ENCODE results near the gene TRNP1.
A peak's percentile ranks its signal among the peaks of the same experiment; 100 is the strongest.

Gene TRNP1

DNA sequence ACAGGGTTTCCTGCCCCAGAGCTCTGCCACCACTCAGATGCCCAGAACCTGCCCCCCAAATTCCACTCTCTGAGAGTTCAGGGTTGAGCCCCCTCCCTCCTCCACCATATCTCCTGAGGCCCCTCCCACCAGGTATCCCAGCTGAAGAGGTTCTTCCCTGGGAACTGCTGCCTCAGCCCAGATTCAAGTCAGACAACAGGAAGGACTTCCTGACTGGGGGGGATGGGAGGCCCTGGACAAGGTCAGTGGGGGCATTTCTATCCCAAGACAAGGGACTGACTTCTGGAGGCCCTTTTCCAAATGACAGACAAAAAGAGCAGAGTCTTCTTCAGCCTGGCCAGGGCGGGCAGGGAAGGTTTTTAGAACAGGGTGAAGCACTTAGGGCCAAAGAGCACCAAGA lies 43.2 kb downstream of the TRNP1 start:
- H3K9ac ChIP-seq (ENCODE audit: low read length) = no peak overlapping the region
- H3K4me3 ChIP-seq (ENCODE audit: low read depth in 1 of 2, low read length in 2 of 2) = no peak overlapping the region
- no peaks in the 10 kb centered on the region for H3K36me3 ChIP-seq (ENCODE audit: insufficient read depth, low read length)
- no peaks in the 10 kb centered on the region for H3K9me3 ChIP-seq (ENCODE audit: low read length)
- no peak overlapping the region for H3K27ac ChIP-seq (ENCODE audit: low read depth, low read length)
- peaks cover 5% of the 10 kb centered on the region for H3K4me1 ChIP-seq (ENCODE audit: insufficient read depth, low read length)
- H3K27me3 ChIP-seq (ENCODE audit: control insufficient read depth in 1 of 2, insufficient read depth in 2 of 2, low read length in 2 of 2) = no peaks in the 10 kb centered on the region

DNA sequence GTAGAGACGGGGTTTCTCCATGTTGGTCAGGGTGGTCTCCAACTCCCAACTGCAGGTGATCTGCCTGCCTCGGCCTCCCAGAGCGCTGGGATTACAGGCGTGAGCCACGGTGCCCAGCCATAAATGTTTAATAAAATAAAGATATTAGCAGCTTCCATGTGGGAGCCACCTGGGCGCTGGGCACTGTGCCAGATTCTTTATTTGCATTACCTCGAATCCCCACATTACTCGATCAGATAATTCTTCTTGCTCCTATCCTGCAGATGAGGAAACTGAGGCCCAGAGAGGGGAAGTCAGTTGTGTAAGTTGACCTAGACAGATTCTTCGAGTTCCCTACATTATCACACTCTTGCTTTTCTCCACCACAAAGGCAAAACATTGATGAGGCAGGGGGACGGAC lies 44.0 kb downstream of the TRNP1 start:
- no peaks in the 10 kb centered on the region for H3K36me3 ChIP-seq (ENCODE audit: insufficient read depth, low read length)
- H3K9ac ChIP-seq (ENCODE audit: low read length) = no peak overlapping the region
- no peak overlapping the region for H3K4me3 ChIP-seq (ENCODE audit: low read depth in 1 of 2, low read length in 2 of 2)
- H3K9me3 ChIP-seq (ENCODE audit: low read length) = no peaks in the 10 kb centered on the region
- H3K4me1 ChIP-seq (ENCODE audit: insufficient read depth, low read length) = no peaks in the 10 kb centered on the region
- H3K27ac ChIP-seq (ENCODE audit: low read depth, low read length) = no peak overlapping the region
- H3K27me3 ChIP-seq (ENCODE audit: control insufficient read depth in 1 of 2, insufficient read depth in 2 of 2, low read length in 2 of 2) = no peaks in the 10 kb centered on the region

DNA sequence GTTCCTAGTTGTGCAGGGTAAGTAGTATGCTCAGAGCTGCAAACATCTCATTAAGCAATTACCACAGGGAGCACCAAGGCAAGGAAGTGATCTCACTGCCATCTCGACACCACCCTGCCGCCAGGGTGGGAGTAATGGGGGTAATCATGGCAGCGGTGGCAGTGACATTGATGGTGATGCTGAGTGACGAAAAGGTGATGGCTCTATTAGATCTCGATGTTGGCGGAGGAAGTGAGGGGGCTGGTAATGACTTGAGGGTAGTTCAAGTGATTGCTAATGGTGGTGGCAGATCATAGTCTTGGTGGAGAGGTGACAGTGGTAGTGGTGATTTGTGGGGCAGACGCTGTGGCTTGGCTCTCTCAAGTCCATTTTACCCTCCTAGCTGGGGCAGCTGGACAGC lies 44.5 kb downstream of the TRNP1 start:
- H3K4me1 ChIP-seq (ENCODE audit: insufficient read depth, low read length) = no peaks in the 10 kb centered on the region
- no peaks in the 10 kb centered on the region for H3K27me3 ChIP-seq (ENCODE audit: control insufficient read depth in 1 of 2, insufficient read depth in 2 of 2, low read length in 2 of 2)
- H3K9ac ChIP-seq (ENCODE audit: low read length) = no peak overlapping the region
- H3K9me3 ChIP-seq (ENCODE audit: low read length) = no peaks in the 10 kb centered on the region
- no peak overlapping the region for H3K4me3 ChIP-seq (ENCODE audit: low read depth in 1 of 2, low read length in 2 of 2)
- no peak overlapping the region for H3K27ac ChIP-seq (ENCODE audit: low read depth, low read length)
- H3K36me3 ChIP-seq (ENCODE audit: insufficient read depth, low read length) = no peaks in the 10 kb centered on the region

DNA sequence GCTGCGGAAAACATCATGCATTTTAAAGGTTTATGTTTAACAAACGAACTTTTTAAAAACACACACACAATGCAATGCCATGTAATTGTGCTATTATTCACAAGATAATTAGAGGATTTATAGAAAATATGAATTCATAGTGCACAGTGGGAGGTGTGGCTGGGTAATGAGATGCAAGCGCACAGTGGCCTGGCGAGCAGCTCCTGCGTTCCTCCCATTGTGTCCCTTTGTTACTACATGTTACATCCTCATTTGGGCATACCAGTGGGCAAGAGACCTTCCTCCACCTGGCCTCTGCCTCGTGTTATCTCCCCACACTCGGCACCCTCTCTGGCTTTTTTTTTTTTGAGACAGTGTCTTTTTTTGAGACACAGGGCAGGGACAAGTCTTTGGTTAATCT lies 49.2 kb downstream of the TRNP1 start:
- H3K4me3 ChIP-seq (ENCODE audit: low read depth in 1 of 2, low read length in 2 of 2) = no peak overlapping the region
- H3K4me1 ChIP-seq (ENCODE audit: insufficient read depth, low read length) = peaks cover 15% of the 10 kb centered on the region
- H3K36me3 ChIP-seq (ENCODE audit: insufficient read depth, low read length) = no peaks in the 10 kb centered on the region
- no peak overlapping the region for H3K9ac ChIP-seq (ENCODE audit: low read length)
- H3K9me3 ChIP-seq (ENCODE audit: low read length) = no peaks in the 10 kb centered on the region
- no peak overlapping the region for H3K27ac ChIP-seq (ENCODE audit: low read depth, low read length)
- no peaks in the 10 kb centered on the region for H3K27me3 ChIP-seq (ENCODE audit: control insufficient read depth in 1 of 2, insufficient read depth in 2 of 2, low read length in 2 of 2)

DNA sequence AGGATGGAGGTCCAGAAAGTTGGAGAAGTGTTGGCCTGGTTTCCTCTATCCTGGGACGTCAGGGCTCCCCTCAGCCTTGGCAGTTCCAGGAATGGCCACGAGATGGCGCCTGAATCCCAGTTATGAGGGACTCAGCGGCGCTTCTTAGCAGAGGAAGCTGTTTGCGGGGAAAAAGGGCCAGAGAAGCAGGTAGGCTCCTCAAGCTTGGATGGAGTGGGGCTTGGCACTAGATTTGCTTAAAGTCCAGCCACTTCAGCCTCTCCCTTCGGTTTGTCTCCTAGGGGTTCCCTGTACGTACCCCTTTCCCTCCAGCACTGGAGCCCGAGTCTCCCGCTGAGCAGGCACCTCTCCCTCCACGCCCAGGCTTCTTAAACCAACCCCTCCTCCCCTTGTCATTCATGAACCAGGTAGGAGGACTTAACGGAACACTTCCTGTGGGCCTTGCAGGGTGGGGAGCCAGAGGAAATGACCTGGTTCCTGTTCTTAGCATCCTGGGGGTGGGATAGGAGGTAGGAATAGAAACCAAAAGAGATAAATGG lies 51.2 kb downstream of the TRNP1 start:
- H3K27ac ChIP-seq (ENCODE audit: low read depth, low read length) = no peak overlapping the region

DNA sequence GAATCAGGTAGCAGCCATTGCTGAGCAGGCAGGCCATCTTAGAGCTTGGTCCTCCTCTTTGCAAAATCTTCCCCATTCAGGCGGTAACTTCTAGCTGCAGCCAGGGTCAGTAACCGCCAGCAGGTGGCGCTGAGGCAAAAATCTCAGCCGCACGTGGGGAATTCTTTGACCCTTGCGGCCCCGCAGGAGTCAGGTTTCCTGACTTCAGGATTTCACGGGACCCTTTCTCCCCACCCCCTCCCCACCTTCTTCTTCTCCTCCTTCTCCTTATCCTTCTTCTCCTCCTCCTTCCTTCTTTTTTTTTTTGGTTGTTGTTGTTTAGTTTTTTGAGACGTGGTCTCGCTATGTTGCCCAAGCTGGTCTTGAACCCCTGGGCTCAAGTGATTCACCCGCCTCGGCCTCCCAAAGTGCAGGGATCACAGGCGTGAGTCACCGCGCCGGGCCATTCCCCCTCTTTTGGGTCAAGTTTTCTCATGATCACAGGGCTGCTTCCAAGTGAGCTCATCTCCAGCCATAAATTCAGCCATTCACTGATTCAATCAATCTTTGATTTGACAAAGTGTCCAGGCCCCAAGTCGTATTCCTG lies 52.6 kb downstream of the TRNP1 start:
- H3K27ac ChIP-seq (ENCODE audit: low read depth, low read length) = no peak overlapping the region
- H3K27me3 ChIP-seq (ENCODE audit: control insufficient read depth in 1 of 2, insufficient read depth in 2 of 2, low read length in 2 of 2) = no peaks in the 10 kb centered on the region
- no peaks in the 10 kb centered on the region for H3K9me3 ChIP-seq (ENCODE audit: low read length)
- H3K36me3 ChIP-seq (ENCODE audit: insufficient read depth, low read length) = no peaks in the 10 kb centered on the region
- H3K4me1 ChIP-seq (ENCODE audit: insufficient read depth, low read length) = peaks cover 15% of the 10 kb centered on the region
- no peak overlapping the region for H3K4me3 ChIP-seq (ENCODE audit: low read depth in 1 of 2, low read length in 2 of 2)
- no peak overlapping the region for H3K9ac ChIP-seq (ENCODE audit: low read length)

More for the DNA sequence above, 51.2 kb downstream of the TRNP1 start:
- no peak overlapping the region for H3K9ac ChIP-seq (ENCODE audit: low read length)
- H3K4me3 ChIP-seq (ENCODE audit: low read depth in 1 of 2, low read length in 2 of 2) = peak overlapping the region in 1 of 2 donors; percentile 51
- no peaks in the 10 kb centered on the region for H3K9me3 ChIP-seq (ENCODE audit: low read length)
- H3K27me3 ChIP-seq (ENCODE audit: control insufficient read depth in 1 of 2, insufficient read depth in 2 of 2, low read length in 2 of 2) = no peaks in the 10 kb centered on the region
- H3K4me1 ChIP-seq (ENCODE audit: insufficient read depth, low read length) = peaks cover 15% of the 10 kb centered on the region
- H3K36me3 ChIP-seq (ENCODE audit: insufficient read depth, low read length) = no peaks in the 10 kb centered on the region

DNA sequence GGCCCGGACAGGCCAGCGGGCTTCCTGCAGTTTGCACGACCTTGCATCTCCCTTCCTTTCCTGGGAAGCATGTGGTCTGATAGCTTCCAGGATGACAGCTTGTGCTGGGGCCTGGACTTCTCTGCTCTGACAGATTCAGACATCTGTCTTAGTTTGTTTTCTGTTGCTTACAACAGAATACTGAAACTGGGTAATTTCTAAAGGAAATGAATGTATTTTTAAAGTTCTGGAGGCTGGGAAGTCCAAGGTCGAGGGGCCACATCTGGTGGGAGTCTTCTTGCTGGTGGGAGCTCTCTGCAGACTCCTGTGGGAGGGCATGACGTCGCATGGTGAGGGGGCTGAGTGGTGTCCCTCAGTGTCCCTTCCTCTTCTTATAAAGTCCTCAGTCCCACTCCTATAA lies 54.4 kb downstream of the TRNP1 start:
- Histone ChIP-seq H3K27me3 (ENCODE audit: control insufficient read depth in 1 of 2, insufficient read depth in 2 of 2, low read length in 2 of 2) (no peaks in the 10 kb centered on the region), H3K4me3 (ENCODE audit: low read depth in 1 of 2, low read length in 2 of 2) (no peak overlapping the region), H3K9ac (ENCODE audit: low read length) (no peak overlapping the region), H3K27ac (ENCODE audit: low read depth, low read length) (no peak overlapping the region), H3K36me3 (ENCODE audit: insufficient read depth, low read length) (no peaks in the 10 kb centered on the region), H3K4me1 (ENCODE audit: insufficient read depth, low read length) (peaks cover 15% of the 10 kb centered on the region), H3K9me3 (ENCODE audit: low read length) (no peaks in the 10 kb centered on the region)

DNA sequence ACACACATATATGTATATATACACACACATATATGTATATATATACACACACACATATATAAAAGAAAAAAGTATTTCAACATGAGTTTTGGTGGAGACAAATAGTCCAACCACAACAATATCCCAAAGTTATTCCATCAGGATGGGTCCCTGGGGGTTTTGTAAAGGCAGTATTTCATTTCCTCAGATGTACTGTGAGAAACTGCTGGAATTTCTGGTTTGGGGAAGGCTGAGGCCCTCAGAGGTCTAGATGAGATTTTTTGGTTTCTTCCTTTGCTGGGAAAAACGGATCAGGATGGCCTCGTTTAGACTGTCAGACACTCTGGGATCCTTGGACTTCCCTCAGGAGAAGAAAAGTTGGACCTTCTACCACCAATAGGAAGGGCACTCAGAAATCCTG lies 55.6 kb downstream of the TRNP1 start:
- H3K4me3 ChIP-seq (ENCODE audit: low read depth in 1 of 2, low read length in 2 of 2) = no peak overlapping the region
- no peaks in the 10 kb centered on the region for H3K27me3 ChIP-seq (ENCODE audit: control insufficient read depth in 1 of 2, insufficient read depth in 2 of 2, low read length in 2 of 2)
- no peak overlapping the region for H3K9ac ChIP-seq (ENCODE audit: low read length)
- no peak overlapping the region for H3K27ac ChIP-seq (ENCODE audit: low read depth, low read length)
- H3K9me3 ChIP-seq (ENCODE audit: low read length) = no peaks in the 10 kb centered on the region
- peaks cover 15% of the 10 kb centered on the region for H3K4me1 ChIP-seq (ENCODE audit: insufficient read depth, low read length)
- no peaks in the 10 kb centered on the region for H3K36me3 ChIP-seq (ENCODE audit: insufficient read depth, low read length)

DNA sequence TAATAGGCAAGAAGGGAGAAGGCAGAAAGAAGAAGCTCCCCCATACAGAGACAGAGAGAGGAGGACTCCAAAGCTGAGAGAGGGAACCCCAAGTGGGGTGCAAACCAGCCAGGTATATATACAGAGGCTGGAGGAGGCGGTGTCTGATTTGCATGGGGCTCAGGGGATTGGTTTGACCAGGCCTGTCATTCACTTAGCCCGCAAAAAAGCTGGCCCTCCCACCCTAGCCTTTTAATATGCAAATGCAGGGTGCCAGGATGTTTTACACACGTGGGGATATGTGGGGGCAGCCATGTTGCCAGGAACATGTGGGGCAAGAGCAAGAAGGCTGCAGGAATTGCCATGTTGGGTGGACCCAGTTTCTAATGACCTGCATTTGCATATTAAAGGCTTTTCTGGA lies 56.1 kb downstream of the TRNP1 start:
- Histone ChIP-seq H3K27ac (ENCODE audit: low read depth, low read length) (no peak overlapping the region), H3K9me3 (ENCODE audit: low read length) (no peaks in the 10 kb centered on the region), H3K27me3 (ENCODE audit: control insufficient read depth in 1 of 2, insufficient read depth in 2 of 2, low read length in 2 of 2) (no peaks in the 10 kb centered on the region), H3K36me3 (ENCODE audit: insufficient read depth, low read length) (no peaks in the 10 kb centered on the region), H3K4me1 (ENCODE audit: insufficient read depth, low read length) (peaks cover 13% of the 10 kb centered on the region), H3K4me3 (ENCODE audit: low read depth in 1 of 2, low read length in 2 of 2) (no peak overlapping the region), H3K9ac (ENCODE audit: low read length) (no peak overlapping the region)
